HG02759 (cell line): ENCODE data around the gene TRIM47.

Experiments used
- ATAC-seq: cut with Tn5 transposase; IDR thresholded peaks from one replicate; pipeline ENCODE4 v1.9.1; 2021; ENCODE audit warnings: mild to moderate bottlenecking, moderate library complexity; ENCODE audit not compliant: unreplicated experiment

Gene TRIM47

GRCh38 chr17:75848523-75849278 lies 29.7 kb downstream of the TRIM47 start:
- ATAC-seq: no peak

GRCh38 chr17:75847614-75848522 lies 30.5 kb downstream of the TRIM47 start:
- no peak for ATAC-seq

DNA sequence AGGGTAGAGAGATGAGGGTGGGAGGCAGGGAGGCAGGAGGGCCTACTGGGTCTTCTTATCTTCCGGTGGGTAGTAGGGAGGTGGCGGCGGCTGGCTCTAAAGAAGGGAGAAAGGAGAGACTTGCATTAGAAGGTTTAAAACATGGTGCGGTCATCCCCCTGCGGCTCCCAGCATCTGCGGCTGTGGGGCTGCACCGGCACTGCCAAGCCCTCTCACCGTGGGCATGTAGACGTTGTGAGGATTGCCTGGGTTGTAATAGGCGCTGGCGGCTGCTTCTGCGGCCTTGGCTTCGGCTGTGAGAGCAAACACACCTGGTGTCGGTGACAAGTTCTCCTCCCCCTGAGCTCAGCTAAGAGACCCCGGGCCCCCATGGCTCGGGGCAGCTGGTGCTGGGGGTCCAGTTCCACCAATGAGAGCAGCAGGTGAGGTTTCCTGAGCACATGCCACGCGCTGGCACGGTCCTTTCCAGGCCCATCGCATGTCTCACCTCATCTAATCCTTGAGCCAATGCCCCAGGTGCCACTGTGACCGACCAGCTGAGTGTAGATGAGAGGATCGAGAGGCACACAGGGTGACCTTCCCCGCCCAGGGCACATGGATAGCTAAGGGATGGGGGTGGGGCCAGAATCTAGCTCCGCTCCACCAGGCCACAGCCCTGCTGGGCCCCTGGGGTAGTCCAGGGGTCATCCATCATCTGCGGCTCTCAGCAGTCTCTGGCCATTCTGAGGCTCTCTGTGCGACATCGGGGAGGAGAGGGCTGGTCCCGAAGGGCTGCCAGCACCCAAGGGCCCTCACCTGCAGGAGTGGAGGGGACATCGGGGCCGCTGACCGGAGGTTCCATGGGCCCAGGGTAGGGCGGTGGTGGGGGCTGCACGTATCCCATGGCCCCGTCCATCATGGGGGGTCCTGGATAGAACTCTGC lies 31.4 kb downstream of the TRIM47 start:
- ATAC-seq: no peak

- ATAC-seq: no peak
Measured at GRCh38 chr17:75845933-75846691, 32.3 kb downstream of the TRIM47 start.

- peak; percentile 83 for ATAC-seq
Measured at GRCh38 chr17:75845058-75845711, 33.2 kb downstream of the TRIM47 start.

DNA sequence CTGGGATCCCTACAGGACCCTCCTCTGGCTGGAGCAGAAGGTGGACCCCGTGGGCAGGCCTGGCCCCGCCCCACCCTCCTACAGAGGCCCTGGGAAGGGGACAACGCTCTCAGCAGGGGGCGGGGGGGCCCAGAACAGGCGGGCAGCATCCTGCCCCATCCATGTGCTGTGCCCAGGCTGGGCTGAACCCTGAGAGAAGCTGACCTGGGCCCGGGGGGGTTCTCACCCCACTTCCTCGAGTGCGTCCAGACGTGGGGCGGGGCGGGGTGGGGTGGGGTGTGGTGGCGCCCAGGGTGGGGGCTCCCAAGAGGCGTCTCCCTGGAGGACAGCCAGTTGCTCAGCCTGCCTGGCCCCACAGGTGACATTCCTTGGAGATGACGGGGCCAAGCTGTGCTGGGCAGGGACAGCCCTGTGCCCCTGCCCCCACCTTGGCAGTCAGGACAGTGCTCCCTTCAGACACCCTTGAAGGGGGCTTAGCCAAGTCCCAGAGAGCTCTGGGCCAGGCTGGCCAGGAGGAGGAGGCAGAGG lies 33.8 kb downstream of the TRIM47 start:
- ATAC-seq: peak; percentile 11

GRCh38 chr17:75843577-75844529 lies 34.5 kb downstream of the TRIM47 start, which contains the start of gene UNC13D:
Gene UNC13D, minus strand, starts transcription at chr17:75844404. Its CDS starts 67 bp downstream, at chr17:75844337.
- ATAC-seq: no peak

GRCh38 chr17:75842963-75843576 lies 35.3 kb downstream of the TRIM47 start:
- ATAC-seq: no peak

- no peak for ATAC-seq
Measured at GRCh38 chr17:75842411-75842810, 36.0 kb downstream of the TRIM47 start.

- ATAC-seq: no peak
Measured at GRCh38 chr17:75840799-75841164, 37.6 kb downstream of the TRIM47 start.

GRCh38 chr17:75839942-75840798 lies 38.2 kb downstream of the TRIM47 start:
- no peak for ATAC-seq

DNA sequence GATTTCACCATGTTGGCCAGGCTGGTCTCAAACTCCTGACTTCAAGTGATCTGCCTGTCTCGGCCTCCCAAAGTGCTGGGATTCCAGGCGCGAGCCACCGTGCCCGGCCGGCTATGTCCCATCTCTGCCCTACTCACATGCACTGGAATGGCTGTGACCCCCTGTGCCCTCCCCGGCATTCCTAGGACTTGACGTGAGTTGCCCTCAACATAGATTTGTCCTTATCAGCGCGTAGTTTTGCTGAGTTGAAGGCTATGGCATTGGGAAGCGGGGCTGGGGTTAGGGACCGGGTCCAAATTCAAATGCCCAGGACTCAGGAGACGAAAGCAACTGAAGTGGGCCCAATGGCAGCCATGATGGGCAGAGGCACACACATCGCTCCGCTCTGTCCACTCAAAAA lies 40.0 kb downstream of the TRIM47 start:
- ATAC-seq: no peak

GRCh38 chr17:75837899-75838298 lies 40.5 kb downstream of the TRIM47 start:
- no peak for ATAC-seq

DNA sequence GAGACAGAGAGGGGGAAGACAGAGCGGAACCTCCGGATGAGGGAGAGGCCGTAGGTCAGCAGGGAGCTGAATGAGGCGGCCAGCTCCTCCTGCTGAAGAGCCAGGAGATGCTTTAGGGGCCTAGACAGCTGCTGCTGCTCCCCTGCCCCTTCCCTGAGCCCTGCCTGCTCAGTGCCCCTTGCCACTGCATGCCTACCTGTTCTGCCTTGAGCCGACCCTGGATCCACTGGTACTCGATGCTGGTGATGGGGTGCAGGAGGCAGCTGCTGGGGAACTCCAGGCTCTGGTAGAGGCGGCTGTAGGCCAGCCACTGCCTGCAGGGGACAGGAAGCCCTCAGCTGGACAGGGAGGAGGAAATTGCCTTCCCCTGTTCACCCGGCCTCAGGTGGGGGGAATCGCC lies 41.8 kb downstream of the TRIM47 start:
- ATAC-seq: no peak

GRCh38 chr17:75835654-75835987 lies 42.8 kb downstream of the TRIM47 start:
- ATAC-seq: no peak

DNA sequence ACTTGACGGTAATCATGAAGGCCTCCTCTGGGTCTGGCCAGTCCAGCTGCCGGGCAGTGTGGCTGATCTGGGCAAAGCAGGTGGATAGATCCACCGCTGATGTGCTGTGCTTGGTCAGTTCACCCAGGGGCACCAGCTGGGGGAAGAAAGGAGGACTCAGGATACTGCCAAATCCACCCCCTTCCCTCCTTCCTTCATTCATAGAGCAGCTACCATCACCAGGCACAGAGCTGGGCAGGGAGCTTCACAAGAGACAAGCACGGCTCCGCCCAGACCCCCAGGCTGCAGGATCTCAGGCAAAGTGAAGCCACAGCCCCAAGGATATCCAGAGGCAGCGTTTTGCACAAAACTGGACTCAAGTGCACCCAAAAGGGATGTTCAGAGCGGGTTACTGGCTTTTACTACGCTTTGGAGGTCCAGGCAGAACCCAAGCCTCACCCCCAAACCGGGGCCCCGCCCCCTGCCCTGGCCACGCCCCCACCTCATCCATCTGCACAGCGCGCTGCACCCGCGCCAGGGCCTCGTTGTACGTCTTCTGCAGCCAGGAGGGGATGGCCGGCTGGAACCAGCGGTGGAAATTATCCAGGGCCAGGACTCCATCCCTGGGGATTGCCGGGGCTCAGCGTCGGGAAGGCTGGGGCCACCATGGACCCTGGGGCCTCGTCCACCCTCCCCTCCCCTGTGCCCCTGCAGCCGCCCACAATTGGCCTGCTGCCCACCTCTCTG lies 43.3 kb downstream of the TRIM47 start:
- ATAC-seq: no peak
